GM21576 (cell line): Measurements from ENCODE around the gene SMC6.

Experiments used
- ATAC-seq: cut with Tn5 transposase; IDR thresholded peaks from one replicate; pipeline ENCODE4 v1.9.1; 2021; ENCODE audit warnings: mild to moderate bottlenecking, moderate library complexity; ENCODE audit not compliant: unreplicated experiment

Gene SMC6, protein sequence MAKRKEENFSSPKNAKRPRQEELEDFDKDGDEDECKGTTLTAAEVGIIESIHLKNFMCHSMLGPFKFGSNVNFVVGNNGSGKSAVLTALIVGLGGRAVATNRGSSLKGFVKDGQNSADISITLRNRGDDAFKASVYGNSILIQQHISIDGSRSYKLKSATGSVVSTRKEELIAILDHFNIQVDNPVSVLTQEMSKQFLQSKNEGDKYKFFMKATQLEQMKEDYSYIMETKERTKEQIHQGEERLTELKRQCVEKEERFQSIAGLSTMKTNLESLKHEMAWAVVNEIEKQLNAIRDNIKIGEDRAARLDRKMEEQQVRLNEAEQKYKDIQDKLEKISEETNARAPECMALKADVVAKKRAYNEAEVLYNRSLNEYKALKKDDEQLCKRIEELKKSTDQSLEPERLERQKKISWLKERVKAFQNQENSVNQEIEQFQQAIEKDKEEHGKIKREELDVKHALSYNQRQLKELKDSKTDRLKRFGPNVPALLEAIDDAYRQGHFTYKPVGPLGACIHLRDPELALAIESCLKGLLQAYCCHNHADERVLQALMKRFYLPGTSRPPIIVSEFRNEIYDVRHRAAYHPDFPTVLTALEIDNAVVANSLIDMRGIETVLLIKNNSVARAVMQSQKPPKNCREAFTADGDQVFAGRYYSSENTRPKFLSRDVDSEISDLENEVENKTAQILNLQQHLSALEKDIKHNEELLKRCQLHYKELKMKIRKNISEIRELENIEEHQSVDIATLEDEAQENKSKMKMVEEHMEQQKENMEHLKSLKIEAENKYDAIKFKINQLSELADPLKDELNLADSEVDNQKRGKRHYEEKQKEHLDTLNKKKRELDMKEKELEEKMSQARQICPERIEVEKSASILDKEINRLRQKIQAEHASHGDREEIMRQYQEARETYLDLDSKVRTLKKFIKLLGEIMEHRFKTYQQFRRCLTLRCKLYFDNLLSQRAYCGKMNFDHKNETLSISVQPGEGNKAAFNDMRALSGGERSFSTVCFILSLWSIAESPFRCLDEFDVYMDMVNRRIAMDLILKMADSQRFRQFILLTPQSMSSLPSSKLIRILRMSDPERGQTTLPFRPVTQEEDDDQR

DNA sequence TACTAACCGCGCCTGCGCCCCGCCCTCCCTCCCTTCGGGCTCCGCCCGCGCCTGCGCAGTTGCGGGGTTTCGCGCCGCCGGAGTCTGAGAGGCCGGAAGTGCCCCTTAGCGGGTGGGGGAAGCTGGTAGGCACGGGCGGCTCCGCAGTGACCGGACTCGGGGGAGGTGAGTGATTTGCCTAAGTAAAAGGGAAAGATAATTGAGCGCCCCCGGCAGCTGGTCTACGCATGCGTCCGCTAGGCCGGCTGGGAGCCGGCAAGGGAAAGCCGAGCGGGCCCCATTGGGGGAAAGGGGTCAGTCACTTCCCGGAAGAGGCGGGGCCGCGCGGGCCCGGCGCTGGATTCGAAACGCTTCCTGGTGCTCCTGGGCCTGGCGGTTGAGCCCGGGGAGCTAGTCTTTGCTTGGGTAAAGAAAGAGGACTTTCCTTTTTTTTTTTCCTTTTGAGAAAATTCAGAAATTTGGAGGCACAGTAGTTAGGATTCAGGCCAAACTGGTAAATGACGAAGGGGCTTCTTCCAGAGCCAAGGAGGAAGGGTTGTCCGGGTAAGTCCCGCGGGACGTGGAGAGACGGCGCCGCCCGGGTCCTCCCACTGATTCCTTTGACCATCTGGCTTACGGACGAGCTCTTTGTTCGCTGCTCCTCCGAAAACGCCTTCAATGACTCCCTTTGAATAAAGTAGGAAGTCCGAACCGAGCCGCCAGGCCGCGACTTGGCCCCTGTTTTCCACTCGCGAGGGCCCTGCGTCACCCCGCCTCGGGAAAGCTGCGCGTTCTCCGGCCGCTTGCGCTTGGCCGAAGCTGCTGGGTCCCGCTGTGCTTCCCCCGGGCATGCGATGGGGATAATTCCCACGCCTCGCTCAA lies at the start of gene SMC6, which contains the start of gene GEN1:
Gene SMC6, minus strand, starts transcription at position 8 of the 861 bp plus-strand sequence. CDS start 7,864 bp downstream, outside the sequence.
Gene GEN1, plus strand, starts transcription at position 336 of the 861 bp plus-strand sequence. CDS start 5,806 bp downstream, outside the sequence.
- ATAC-seq, result peak; percentile 65

GRCh38 chr2:17800693-17801458 lies 47.3 kb upstream of the SMC6 start:
- ATAC-seq, result no peak

DNA sequence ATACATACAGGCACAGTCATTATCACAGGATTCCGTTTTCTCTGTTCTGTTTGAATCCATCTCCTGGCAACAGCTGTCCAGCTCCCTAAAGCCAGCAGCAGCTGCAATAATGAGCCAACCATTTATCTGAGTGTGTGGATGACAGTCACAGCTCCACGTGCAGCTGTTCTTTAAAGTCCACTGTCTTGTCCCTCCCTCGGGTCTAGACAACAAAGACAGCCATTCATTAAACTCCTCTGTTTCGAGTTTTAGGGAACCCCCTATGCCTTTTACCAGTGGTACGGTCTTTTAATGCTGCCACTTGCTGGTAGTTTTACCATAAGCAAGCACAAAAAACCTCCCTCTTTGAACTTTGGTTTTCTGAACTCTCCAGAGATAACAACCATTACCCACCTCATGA lies 46.6 kb upstream of the SMC6 start:
- no peak for ATAC-seq

DNA sequence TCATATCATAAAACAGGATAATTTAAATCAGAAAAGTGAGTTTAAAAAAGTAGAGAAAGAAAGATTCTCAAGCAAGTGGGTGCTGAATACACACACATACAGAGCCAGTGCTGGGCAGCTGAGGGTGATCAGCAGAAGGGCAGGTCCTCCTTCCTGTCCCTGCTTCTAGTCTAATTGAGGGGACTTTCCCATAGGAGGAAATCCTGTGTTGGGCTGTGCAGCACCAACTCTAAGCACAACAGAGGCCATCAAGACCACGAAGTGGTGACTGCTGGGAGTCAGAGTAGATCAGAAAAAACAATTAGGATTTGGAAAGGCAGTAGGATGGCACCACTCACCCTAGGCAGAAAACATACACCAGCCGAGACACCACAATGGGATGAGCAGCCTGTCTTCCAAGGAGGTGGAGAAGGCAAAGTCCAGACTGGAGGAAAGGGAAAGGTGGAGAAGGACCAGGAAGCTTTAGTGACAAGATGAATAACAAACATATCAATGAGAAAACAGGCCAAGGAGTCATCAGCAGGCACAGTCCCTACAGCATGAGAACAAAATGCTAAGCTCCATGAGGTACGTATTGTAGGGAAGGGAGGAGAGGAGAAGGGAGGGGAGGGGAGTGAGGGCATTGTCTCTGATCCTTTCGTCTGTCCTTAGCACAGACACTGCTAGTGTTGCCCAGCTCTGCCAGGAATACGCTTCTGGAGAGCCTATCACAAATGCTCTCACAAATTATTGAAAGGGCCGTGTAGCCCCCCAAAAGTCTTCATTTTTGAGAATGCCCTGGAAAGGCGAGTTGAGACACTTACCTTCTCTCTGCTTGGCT lies 45.9 kb upstream of the SMC6 start:
- ATAC-seq, result no peak

- ATAC-seq, result no peak
Measured at GRCh38 chr2:17798338-17798737, 44.7 kb upstream of the SMC6 start.

GRCh38 chr2:17795309-17795708 lies 41.7 kb upstream of the SMC6 start:
- ATAC-seq, result no peak

DNA sequence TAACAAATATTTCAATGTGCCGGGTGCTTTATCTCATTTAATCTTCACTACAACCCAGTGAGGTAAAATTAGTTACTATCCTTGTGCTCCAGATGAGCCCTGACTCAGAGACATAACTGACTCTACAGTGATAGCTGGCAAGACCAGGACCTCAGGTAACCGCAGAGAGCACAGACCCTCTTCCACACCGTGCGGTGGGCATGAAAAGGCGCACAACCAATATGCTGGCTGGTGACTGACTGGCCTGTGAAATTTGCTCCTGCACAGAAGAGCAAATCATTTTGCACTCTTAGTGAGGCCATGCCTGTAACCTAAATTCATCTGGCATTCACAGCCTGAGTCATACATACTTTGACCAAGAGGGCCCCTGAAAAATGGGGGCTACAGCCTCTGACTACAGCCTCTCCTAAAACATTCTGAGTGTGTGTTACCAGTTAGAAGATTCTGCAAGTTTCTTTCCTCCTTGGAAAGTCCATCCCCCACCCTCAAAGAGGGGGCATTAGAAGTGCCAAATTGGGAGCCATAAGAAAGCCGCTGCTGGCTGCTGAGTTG lies 40.3 kb upstream of the SMC6 start:
- no peak for ATAC-seq

- no peak for ATAC-seq
Measured at GRCh38 chr2:17793296-17793695, 39.7 kb upstream of the SMC6 start.

DNA sequence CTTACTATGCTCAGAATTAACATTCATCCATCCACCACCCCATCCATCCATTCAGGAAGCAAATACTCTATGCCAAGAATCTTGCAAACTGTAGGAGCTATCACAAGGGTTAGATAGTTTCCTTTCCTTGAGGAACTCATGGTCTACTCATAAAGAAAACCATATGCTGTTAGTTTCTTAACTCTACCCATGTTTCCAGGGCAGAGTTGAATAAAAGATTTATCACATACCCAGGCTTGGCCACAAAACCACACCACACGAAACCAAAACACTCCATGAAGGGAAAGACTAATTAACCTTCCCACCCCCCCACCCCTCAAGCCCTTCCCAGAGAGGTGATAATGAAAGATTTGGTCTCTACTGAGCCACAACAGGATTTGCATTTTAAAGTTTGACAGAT lies 38.9 kb upstream of the SMC6 start:
- ATAC-seq, result no peak

- no peak for ATAC-seq
Measured at GRCh38 chr2:17791817-17792130, 38.2 kb upstream of the SMC6 start.

GRCh38 chr2:17791121-17791816 lies 37.7 kb upstream of the SMC6 start:
- no peak for ATAC-seq

- no peak for ATAC-seq
Measured at GRCh38 chr2:17790536-17790935, 36.9 kb upstream of the SMC6 start.

DNA sequence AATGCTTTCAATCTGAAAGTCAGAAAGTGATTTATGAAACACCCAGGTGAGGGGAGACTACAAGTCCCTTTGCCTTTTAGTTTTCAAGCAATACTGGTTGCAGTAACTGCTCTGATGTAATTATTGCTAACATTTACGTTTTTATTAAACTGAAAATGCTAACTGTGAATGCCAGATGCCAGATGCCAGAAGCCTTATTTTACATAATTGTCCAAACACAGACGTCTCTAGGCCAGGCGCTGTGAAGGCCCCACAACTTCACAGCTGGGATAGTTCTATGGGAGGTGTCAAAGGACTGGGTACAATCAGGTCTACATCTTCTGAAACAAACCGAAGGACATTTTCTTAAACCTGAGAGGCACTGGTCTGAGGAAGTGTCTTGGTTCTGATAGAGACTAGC lies 35.2 kb upstream of the SMC6 start:
- no peak for ATAC-seq

- no peak for ATAC-seq
Measured at GRCh38 chr2:17786727-17787126, 33.1 kb upstream of the SMC6 start.

- no peak for ATAC-seq
Measured at GRCh38 chr2:17781482-17781881, 27.9 kb upstream of the SMC6 start.

GRCh38 chr2:17780546-17780945 lies 26.9 kb upstream of the SMC6 start:
- no peak for ATAC-seq

- no peak for ATAC-seq
Measured at GRCh38 chr2:17772532-17772931, 18.9 kb upstream of the SMC6 start.

DNA sequence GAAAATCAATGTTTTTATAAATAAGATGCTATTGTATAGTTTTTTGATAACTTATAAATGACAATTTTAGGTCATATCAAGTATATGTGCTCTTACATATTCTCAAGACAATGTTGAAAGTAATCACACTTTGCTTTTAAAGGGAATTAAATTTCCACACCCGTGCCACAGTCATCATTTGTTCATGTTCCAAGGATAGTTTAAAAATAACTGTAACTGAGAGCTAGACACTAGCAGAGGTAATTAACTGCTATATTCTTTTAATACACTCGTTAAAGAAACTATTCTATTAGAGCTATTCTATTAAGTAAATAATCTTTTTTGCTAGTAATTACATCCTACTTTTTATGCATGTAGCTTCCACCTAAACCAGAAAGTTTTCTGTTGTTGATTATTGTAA lies 18.3 kb upstream of the SMC6 start:
- no peak for ATAC-seq
